Liver (tissue), 3 donors: ENCODE results near the gene STK11IP.

Experiments used
- CTCF ChIP-seq: fragments of 150-350 bp; IDR thresholded peaks from 2 replicates; pipeline ENCODE4 v1.5.1; 2017; ENCODE audit warnings: improper control_type of control experiment, low read depth, low read length; ENCODE audit not compliant: missing input control
- FOXA2 ChIP-seq: IDR thresholded peaks from 2 replicates; pipeline ENCODE4 v1.6.1; 2016; ENCODE audit warnings: antibody characterized with exemption
- GABPA ChIP-seq, 2 donors: IDR thresholded peaks in 1 of 2; conservative IDR thresholded peaks in 1 of 2; 2 replicates each; pipeline ENCODE4 v1.6.1; 2016; ENCODE audit warnings: antibody characterized with exemption in 2 of 2, mild to moderate bottlenecking in 1 of 2, moderate library complexity in 1 of 2
- HNF4G ChIP-seq: IDR thresholded peaks from 2 replicates; pipeline ENCODE4 v1.6.1; 2016; ENCODE audit warnings: antibody characterized with exemption
- JUND ChIP-seq, 2 donors: IDR thresholded peaks; 2 replicates each; pipeline ENCODE4 v1.6.1; 2016; ENCODE audit warnings: antibody characterized with exemption in 2 of 2
- MAX ChIP-seq: IDR thresholded peaks from 2 replicates; pipeline ENCODE4 v1.6.1; 2016; ENCODE audit warnings: antibody characterized with exemption
- RAD21 ChIP-seq, 2 donors: IDR thresholded peaks; 2 replicates each; pipeline ENCODE4 v1.6.1; 2016; ENCODE audit warnings: antibody characterized with exemption in 2 of 2, mild to moderate bottlenecking in 2 of 2
- REST ChIP-seq: IDR thresholded peaks from 2 replicates; pipeline ENCODE4 v1.6.1; 2016; ENCODE audit warnings: antibody characterized with exemption, mild to moderate bottlenecking
- RXRA ChIP-seq, 2 donors: IDR thresholded peaks; 2 replicates each; pipeline ENCODE4 v1.6.1; 2017 to 2018; ENCODE audit warnings: antibody characterized with exemption in 2 of 2, mild to moderate bottlenecking in 1 of 2
- SP1 ChIP-seq: IDR thresholded peaks from 2 replicates; pipeline ENCODE4 v1.6.1; 2018; ENCODE audit warnings: antibody characterized with exemption, mild to moderate bottlenecking
- TAF1 ChIP-seq: conservative IDR thresholded peaks from 2 replicates; pipeline ENCODE4 v1.6.1; 2016; ENCODE audit warnings: antibody characterized with exemption, mild to moderate bottlenecking
- YY1 ChIP-seq: IDR thresholded peaks from 2 replicates; pipeline ENCODE4 v1.6.1; 2016; ENCODE audit warnings: antibody characterized with exemption, mild to moderate bottlenecking
- donor health status: healthy.
- donor health status: healthy.

GRCh38 chr2:219625179-219625578 is 27.5 kb downstream of the STK11IP start:
- no peak for TF ChIP-seq CTCF
- TF ChIP-seq RAD21 (IDR thresholded peaks at IDR 0.05) = no peak
- TF ChIP-seq RXRA (IDR thresholded peaks at IDR 0.05) = no peak
- TF ChIP-seq HNF4G = no peak
- TF ChIP-seq MAX = no peak
- no peak for TF ChIP-seq GABPA (IDR thresholded peaks at IDR 0.05 in 1 of 2, conservative IDR thresholded peaks at IDR 0.05 in 1 of 2)
- no peak for TF ChIP-seq SP1
- TF ChIP-seq FOXA2 = no peak
- TF ChIP-seq TAF1 = no peak
- TF ChIP-seq REST = no peak
- no peak for TF ChIP-seq YY1
- no peak for TF ChIP-seq JUND (IDR thresholded peaks at IDR 0.05)
